ACHN (cell line): ENCODE data around the gene RANBP17.
"Not testable (repeated sequence)": the region's sequence is repeated elsewhere in the genome, so short reads cannot be mapped to it uniquely, and the experiment has no call there.

Experiments
- DNase-seq: peaks from one replicate; pipeline ENCODE4 v3.0.0-alpha.2; 2015
- in situ Hi-C: cut with HindIII; loops from 2 replicates; pipeline ENCODE4 v1.10.0; 2017; ENCODE audit warnings: low sequenced_read_pairs, low pct_ligation_motif_present, low pct_unique_long_range_greater_than_20kb

RANBP17 gene

GRCh38 chr5:171168171-171168570, 306.4 kb downstream of the RANBP17 start:
- in situ Hi-C loops = no loop called here
- no peak for DNase-seq

- in situ Hi-C loops = not testable (repeated sequence)
Measured at GRCh38 chr5:171174960-171175359, 313.1 kb downstream of the RANBP17 start.

GRCh38 chr5:171175746-171176145, 313.9 kb downstream of the RANBP17 start:
- in situ Hi-C loops = no loop called here
- no peak for DNase-seq

More at GRCh38 chr5:171174960-171175359, 313.1 kb downstream of the RANBP17 start:
- not testable (repeated sequence) for DNase-seq

- DNase-seq, in situ Hi-C loops: not testable (repeated sequence)
Measured at GRCh38 chr5:171178190-171178589, 316.4 kb downstream of the RANBP17 start.

- no peak for DNase-seq
- in situ Hi-C loops = no loop called here
Measured at GRCh38 chr5:171188016-171188415, 326.2 kb downstream of the RANBP17 start.

GRCh38 chr5:171189442-171189841, 327.6 kb downstream of the RANBP17 start:
- no peak for DNase-seq
- in situ Hi-C loops = no loop called here

- in situ Hi-C loops = no loop called here
Measured at GRCh38 chr5:171192111-171192510, 330.3 kb downstream of the RANBP17 start.

GRCh38 chr5:171201310-171201709, 339.5 kb downstream of the RANBP17 start:
- no peak for DNase-seq
- in situ Hi-C loops = no loop called here

More at GRCh38 chr5:171192111-171192510, 330.3 kb downstream of the RANBP17 start:
- no peak for DNase-seq

- in situ Hi-C loops = no loop called here
- DNase-seq = no peak
Measured at GRCh38 chr5:171205375-171205774, 343.6 kb downstream of the RANBP17 start.

- peak; percentile 59 for DNase-seq
- in situ Hi-C loops = no loop called here
Measured at GRCh38 chr5:171207256-171207847, 345.5 kb downstream of the RANBP17 start.

- in situ Hi-C loops = no loop called here
- DNase-seq = no peak
Measured at GRCh38 chr5:171221916-171222315, 360.1 kb downstream of the RANBP17 start.

- in situ Hi-C loops = no loop called here
- DNase-seq = no peak
Measured at GRCh38 chr5:171223927-171224326, 362.1 kb downstream of the RANBP17 start.

GRCh38 chr5:171226096-171226754, 364.4 kb downstream of the RANBP17 start:
- no peak for DNase-seq

GRCh38 chr5:171226864-171227263, 365.0 kb downstream of the RANBP17 start:
- no peak for DNase-seq
- in situ Hi-C loops = no loop called here

More at GRCh38 chr5:171226096-171226754, 364.4 kb downstream of the RANBP17 start:
- in situ Hi-C loops = no loop called here

- DNase-seq = peak; percentile 40
- in situ Hi-C loops = no loop called here
Measured at GRCh38 chr5:171236651-171237050, 374.8 kb downstream of the RANBP17 start.

- DNase-seq = no peak
- in situ Hi-C loops = no loop called here
Measured at GRCh38 chr5:171242521-171242920, 380.7 kb downstream of the RANBP17 start.

GRCh38 chr5:171246231-171246630, 384.4 kb downstream of the RANBP17 start:
- in situ Hi-C loops = no loop called here
- DNase-seq = no peak

GRCh38 chr5:171249460-171249859, 387.6 kb downstream of the RANBP17 start:
- DNase-seq = no peak
- in situ Hi-C loops = no loop called here

- in situ Hi-C loops = no loop called here
- no peak for DNase-seq
Measured at GRCh38 chr5:171250738-171251137, 388.9 kb downstream of the RANBP17 start.

- DNase-seq = no peak
- in situ Hi-C loops = no loop called here
Measured at GRCh38 chr5:171251519-171251918, 389.7 kb downstream of the RANBP17 start.
